Stimulated activated effector memory CD8-positive, alpha-beta T cell treated with anti-CD3 and anti-CD28 coated beads, Interleukin-12 subunit alpha, Interleukin-12 subunit beta, amount 100 ng/mL, for 72 hours (primary cell): ENCODE data around the gene THSD4.

Source experiments
- ATAC-seq: fragments of 150-1000 bp; cut with Tn5 transposase; 2 replicates; pipeline ENCODE4 v1.10.0; 2021
- DNase-seq, 2 donors: peaks; one replicate each; pipeline ENCODE4 v3.0.0; 2021 to 2022; ENCODE audit warnings: low spot score in 2 of 2
- H3K27ac Mint-ChIP-seq: one replicate; pipeline ENCODE4 v1.8.0; 2022; ENCODE audit warnings: mild to moderate bottlenecking, mixed read lengths
- H3K36me3 Mint-ChIP-seq: one replicate; pipeline ENCODE4 v1.8.0; 2022; ENCODE audit warnings: mild to moderate bottlenecking, mixed read lengths
- H3K4me1 Mint-ChIP-seq: one replicate; pipeline ENCODE4 v1.8.0; 2022; ENCODE audit warnings: mixed read lengths
- H3K4me3 Mint-ChIP-seq: one replicate; pipeline ENCODE4 v1.8.0; 2022; ENCODE audit warnings: mild to moderate bottlenecking, mixed read lengths
- H3K9me3 Mint-ChIP-seq: one replicate; pipeline ENCODE4 v1.8.0; 2022; ENCODE audit warnings: mixed read lengths

THSD4 gene

DNA sequence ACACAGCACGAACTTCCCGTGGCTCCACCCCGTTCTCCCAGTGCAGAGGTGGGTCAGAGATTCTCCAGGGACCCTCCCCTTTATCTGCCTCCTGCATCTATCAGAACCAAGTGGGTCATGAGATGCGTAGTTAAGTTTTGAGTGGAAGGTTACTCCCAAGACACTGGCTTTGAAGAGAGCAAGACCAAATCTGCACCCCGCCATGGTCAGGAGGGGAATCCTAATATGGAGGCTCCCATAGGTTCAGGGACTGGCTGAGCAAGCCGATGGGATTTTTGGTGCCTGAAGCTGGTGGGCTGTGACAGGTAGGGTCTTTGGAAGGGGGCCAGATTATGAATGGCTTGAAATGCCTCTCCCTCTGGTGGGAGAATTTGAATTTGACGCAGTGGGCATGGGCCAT lies 488.1 kb downstream of the THSD4 start:
- DNase-seq: no peak
- ATAC-seq: no peak
- Mint-ChIP-seq H3K9me3 (peaks cover 9% of the 10 kb centered on the region), H3K4me3 (no peak overlapping the region), H3K4me1 (no peaks in the 10 kb centered on the region), H3K27ac (no peak overlapping the region), H3K36me3 (no peaks in the 10 kb centered on the region)

DNA sequence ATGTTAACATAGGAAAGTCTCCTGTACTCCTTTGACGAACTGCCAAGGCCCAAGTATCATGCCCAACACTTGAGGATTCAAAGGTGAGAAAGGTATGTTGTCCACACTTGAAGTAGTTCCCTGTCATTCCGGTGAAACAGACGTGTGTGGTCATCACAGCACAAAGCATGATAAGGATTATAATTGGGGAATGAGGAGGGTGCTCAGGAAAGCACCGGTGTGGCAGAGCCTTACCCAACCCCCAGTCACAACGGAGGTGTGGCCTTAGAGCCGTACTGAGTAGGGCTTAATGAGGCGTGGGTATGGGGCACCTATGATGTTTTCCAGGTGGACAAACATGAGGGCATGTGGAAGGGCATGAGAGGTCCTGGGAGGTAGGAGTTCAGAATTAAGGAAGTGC lies 492.1 kb downstream of the THSD4 start:
- Mint-ChIP-seq H3K4me3 (no peak overlapping the region), H3K36me3 (no peaks in the 10 kb centered on the region), H3K9me3 (peaks cover 9% of the 10 kb centered on the region), H3K27ac (no peak overlapping the region), H3K4me1 (no peaks in the 10 kb centered on the region)
- no peak for DNase-seq
- ATAC-seq: no peak

DNA sequence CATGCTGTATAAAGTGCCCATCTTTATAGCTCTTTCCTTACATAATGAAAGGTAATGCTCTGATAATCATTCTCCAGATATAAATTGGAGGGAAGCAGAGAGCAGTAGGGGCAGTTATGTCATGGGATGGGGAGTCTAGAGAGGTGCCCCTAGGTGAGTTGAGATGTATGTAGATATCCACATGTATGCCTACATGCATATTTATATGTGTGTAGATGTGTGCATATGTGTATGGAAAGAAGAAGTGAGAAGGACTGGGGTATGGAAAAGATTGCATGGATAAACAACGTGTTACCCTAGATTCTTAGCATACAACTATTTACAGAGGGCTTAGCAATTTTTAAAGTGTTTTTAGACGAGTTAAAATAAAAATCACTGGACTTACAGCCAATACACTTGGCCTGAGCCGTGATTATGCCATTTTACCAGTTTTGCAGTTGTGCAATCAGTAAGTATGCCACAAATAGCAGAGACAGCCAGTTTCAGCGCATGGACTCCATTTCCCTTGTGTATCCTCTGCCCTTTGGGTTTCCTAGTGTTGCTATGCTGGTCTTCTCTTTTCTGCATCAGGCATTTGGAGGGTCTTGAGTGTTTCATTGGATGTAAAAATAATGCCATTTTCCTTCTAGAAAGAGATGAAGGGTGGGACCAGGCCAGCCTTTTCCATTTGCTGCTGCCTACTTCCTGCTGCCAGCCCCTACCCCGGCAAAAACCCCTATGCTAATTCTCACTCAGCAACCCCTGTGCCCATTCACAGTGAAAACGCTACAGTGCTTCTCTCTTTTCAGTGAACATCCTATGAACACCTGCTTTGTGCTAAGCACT lies 495.7 kb downstream of the THSD4 start:
- no peaks in the 10 kb centered on the region for H3K9me3 Mint-ChIP-seq
- H3K27ac Mint-ChIP-seq: no peak overlapping the region
- H3K36me3 Mint-ChIP-seq: no peaks in the 10 kb centered on the region
- H3K4me1 Mint-ChIP-seq: no peaks in the 10 kb centered on the region
- no peak overlapping the region for H3K4me3 Mint-ChIP-seq
- ATAC-seq: no peak
- DNase-seq: no peak

DNA sequence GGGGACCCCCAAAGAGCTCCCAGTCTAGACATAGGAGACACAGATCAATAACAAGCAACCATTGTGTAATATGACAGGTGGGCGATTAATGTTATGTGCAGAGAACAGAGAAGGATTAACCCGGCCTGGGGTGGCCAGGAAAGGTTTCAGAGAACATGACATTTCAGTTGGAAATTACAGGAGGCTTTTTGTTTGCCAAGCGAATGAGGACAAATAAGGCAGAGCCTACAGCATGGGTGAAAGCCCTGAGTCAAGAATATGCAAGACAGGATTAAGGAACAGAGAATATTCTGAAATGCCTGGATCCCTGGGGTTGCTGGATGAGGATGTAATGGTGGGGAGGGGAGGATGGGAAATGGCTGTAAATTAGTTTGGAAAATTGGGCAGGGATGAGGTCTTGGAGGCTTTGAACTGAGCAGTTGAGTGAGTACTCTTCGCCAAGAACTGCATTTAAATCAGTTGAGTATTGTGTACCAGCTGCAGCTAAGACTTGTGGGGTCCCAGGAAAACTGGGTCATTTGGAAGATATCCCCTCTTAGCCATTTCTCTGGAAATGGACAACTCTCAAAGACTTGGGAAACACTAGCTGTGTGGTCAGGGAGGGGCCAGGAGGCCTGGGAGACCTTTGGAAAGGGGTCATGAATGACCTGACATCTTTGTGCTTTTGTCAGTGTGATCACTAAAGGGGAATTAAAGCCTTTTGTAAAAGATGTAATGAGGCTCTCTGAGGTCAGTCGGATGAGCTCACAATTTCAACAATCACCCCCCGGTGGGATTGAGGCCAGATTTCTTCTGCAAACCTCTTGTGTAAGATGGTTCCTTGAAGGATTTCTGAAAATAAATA lies 496.5 kb downstream of the THSD4 start:
- ATAC-seq (no peak), DNase-seq (no peak)
- Mint-ChIP-seq H3K4me1 (no peaks in the 10 kb centered on the region), H3K36me3 (no peaks in the 10 kb centered on the region), H3K4me3 (no peak overlapping the region), H3K9me3 (no peaks in the 10 kb centered on the region), H3K27ac (no peak overlapping the region)

DNA sequence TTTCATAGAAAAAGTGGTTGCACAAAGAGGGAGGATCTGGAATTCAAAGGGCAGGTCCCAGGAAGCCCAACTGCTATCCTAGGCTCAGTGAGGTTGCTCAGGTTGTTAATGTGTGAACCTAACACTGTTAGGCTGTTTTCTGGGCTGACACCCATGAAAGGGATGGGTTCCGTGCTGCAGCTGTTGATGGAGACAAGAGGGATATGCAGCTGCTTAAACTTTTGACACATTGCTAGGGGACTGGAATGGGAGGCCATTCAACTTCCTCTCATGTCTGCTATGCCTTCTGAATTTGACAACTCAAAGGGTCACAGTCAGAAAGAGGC lies 497.1 kb downstream of the THSD4 start:
- no peak for ATAC-seq
- Mint-ChIP-seq H3K4me1 (no peaks in the 10 kb centered on the region), H3K9me3 (no peaks in the 10 kb centered on the region), H3K36me3 (no peaks in the 10 kb centered on the region), H3K4me3 (no peak overlapping the region), H3K27ac (no peak overlapping the region)
- DNase-seq: no peak

DNA sequence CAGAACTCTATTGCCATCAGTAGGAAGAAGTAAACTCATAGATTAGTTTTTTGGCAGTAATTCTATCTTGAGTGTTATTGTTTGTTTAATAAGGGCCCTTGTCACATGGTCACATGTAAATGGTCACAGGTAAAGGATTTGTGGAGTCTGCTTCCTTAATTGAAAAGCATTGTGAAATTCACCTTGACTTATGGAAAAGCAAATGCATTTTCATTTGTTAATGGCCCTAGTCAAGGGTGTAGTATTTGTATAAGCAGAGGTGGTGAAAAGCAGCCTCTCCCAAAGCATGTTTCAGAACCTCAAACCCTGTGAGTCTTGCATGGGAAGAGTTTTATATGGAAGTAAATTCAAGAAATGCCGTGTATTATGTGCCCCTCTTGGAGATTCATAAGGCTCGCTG lies 497.6 kb downstream of the THSD4 start:
- no peak overlapping the region for H3K27ac Mint-ChIP-seq
- H3K4me3 Mint-ChIP-seq: no peak overlapping the region
- no peaks in the 10 kb centered on the region for H3K9me3 Mint-ChIP-seq
- no peaks in the 10 kb centered on the region for H3K4me1 Mint-ChIP-seq
- no peak for ATAC-seq
- no peak for DNase-seq
- H3K36me3 Mint-ChIP-seq: no peaks in the 10 kb centered on the region

DNA sequence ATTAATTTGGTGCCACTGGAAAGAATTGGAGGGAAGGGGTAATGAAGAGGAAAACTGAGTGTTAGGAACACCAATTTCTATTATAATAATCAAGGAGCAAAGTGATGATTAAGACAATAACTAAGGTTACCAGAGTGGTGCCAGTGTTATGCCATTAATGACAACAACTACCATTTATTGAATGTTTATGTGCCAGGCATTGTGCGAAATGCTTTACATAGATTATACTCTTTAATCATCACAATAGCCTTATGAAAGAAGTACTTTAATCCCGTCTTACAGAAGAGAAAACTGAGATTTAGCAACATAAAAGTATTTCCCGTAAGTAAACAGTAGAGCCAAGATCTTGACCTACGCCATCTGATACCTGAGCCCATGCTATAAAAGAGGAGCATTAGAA lies 507.8 kb downstream of the THSD4 start:
- H3K36me3 Mint-ChIP-seq: no peaks in the 10 kb centered on the region
- no peak overlapping the region for H3K4me3 Mint-ChIP-seq
- no peak overlapping the region for H3K27ac Mint-ChIP-seq
- no peaks in the 10 kb centered on the region for H3K4me1 Mint-ChIP-seq
- DNase-seq (no peak), ATAC-seq (no peak)
- H3K9me3 Mint-ChIP-seq: no peaks in the 10 kb centered on the region

DNA sequence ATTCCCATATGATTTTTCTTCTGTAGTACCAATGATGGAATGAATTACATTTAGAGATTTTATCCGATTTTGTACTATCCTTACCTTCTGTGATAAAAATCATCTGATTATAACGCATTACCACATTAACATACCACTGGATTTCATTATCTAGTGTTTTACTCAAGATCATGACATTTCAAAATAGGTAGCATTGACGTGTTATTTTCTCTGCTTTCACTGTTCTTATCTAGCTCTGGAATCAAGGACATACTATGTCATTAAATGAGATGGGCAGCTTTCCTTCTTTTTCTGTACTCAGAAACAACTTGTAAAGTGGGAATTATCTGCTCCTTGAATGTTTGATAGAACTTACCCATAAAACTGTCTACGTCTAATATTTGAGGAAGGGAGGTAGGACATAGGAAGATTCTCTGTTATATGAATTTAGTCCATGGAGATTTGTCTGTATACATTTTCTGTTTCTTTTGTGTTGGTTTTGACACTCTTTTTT lies 511.4 kb downstream of the THSD4 start:
- no peak for DNase-seq
- no peaks in the 10 kb centered on the region for H3K4me1 Mint-ChIP-seq
- H3K9me3 Mint-ChIP-seq: no peaks in the 10 kb centered on the region
- no peak overlapping the region for H3K4me3 Mint-ChIP-seq
- H3K36me3 Mint-ChIP-seq: no peaks in the 10 kb centered on the region
- ATAC-seq: no peak
- H3K27ac Mint-ChIP-seq: no peak overlapping the region

DNA sequence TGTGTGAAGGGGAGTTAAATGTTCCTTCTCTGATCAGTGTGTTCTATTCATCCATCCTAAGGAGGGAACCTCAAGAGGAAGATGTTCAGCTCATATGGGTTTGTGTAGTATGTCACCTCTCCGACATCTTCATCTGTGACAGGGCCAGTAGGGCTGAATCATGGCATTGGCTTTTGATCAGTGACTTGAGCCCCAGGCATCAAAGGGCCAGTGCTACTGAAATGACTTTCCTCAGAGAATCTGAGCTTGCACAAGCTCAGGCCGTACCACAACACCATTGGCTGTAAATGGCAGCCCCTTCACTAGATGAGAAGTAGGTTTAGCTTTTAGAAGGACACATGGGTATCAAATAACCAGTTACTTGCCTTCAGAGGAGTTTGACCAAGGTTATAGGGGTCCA lies 511.9 kb downstream of the THSD4 start:
- H3K4me1 Mint-ChIP-seq: no peaks in the 10 kb centered on the region
- no peaks in the 10 kb centered on the region for H3K36me3 Mint-ChIP-seq
- no peak overlapping the region for H3K4me3 Mint-ChIP-seq
- H3K9me3 Mint-ChIP-seq: no peaks in the 10 kb centered on the region
- H3K27ac Mint-ChIP-seq: no peak overlapping the region
- DNase-seq (no peak), ATAC-seq (no peak)

DNA sequence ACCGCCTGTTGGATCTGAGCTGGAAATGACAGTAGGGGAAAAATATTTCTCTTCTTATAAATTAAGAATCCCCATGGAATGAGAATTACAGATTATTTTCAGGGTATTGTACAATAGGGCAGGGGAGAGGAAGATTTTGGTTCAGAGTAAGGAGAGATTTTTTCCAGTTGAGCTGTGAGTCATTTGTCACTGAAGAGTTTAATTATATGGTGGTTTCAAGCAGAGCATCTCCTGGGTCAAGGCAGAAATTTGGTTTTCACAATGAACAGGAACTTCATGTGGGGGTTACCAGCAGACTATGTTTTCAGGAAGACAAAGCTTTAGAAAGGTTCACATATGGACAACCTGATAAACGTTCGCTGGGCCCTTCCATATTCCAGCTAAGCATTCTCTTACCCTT lies 512.3 kb downstream of the THSD4 start:
- no peak overlapping the region for H3K4me3 Mint-ChIP-seq
- H3K4me1 Mint-ChIP-seq: no peaks in the 10 kb centered on the region
- H3K27ac Mint-ChIP-seq: no peak overlapping the region
- DNase-seq: no peak
- no peaks in the 10 kb centered on the region for H3K9me3 Mint-ChIP-seq
- no peaks in the 10 kb centered on the region for H3K36me3 Mint-ChIP-seq
- no peak for ATAC-seq

DNA sequence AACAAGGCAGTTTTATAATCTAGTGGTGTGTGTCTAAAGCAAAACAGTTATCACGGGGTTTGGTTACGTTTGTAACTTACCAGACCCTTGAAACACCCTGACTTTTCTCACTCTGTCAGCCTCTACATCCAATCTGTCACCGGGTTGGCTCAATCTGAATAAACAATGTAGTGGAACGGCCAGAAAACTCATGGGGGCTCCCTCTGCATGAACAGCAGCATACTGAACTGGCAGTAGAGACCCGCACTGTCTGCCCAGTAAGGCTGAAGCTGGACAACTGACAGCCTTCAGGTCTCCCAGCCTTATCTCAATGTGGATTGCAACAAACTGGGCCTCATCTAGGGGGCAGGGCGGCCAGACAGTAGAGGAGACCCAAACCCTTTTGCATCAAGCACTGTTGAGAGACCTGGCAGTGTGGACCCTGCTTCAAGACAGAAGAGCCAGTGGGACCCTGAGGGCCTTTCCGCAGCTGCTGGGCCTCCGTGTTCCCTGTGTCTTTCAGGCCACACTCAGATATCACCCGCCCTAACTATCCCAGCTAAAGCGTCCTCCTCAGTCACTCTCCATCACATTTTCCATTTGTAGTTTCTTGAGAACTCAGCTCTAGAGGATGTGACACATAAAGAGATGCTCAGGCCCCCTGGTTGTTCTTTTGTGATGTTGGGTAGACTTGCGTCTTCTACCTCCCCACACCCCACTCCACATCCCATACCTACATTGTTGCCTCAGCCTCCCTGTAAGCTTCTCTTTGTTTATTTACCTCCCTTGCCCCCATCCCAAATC lies 513.9 kb downstream of the THSD4 start:
- no peak overlapping the region for H3K27ac Mint-ChIP-seq
- no peaks in the 10 kb centered on the region for H3K9me3 Mint-ChIP-seq
- no peaks in the 10 kb centered on the region for H3K4me1 Mint-ChIP-seq
- H3K36me3 Mint-ChIP-seq: no peaks in the 10 kb centered on the region
- ATAC-seq (no peak), DNase-seq (no peak)
- no peak overlapping the region for H3K4me3 Mint-ChIP-seq

DNA sequence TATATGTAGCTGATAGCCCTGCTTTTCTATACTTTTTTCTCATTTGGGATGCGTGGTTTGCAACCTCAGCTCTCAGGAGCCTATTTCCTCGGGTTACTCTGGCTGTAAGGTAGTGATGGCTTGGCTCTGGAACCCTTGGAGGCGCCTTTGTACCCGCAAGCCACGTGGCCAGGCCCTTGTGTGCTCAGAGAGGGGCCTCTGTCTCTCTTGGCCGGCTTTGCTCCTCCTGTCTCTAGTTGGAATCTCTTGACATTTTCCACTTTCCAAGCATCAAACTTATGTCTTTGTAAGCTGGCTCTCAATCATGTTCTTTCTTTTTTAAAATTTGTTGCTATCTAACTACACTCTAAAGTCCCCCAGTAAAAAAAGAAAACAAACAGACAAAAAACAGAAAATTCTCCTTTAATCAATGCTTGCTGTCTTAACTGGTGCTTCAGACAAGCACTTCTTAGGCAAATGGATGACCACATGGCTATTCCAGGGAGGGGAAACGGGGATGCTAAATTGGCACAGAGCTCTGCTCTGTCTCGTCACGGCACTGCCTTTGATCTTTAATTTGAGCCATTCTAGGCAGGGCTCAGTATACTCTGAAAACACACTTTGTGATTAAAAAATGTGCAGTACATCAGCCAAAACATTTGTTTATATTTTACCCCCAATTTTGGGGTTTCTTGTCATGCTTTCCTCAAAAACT lies 514.7 kb downstream of the THSD4 start:
- Mint-ChIP-seq H3K9me3 (no peaks in the 10 kb centered on the region), H3K4me3 (no peak overlapping the region), H3K27ac (no peak overlapping the region), H3K36me3 (no peaks in the 10 kb centered on the region), H3K4me1 (no peaks in the 10 kb centered on the region)
- ATAC-seq (no peak), DNase-seq (no peak)

DNA sequence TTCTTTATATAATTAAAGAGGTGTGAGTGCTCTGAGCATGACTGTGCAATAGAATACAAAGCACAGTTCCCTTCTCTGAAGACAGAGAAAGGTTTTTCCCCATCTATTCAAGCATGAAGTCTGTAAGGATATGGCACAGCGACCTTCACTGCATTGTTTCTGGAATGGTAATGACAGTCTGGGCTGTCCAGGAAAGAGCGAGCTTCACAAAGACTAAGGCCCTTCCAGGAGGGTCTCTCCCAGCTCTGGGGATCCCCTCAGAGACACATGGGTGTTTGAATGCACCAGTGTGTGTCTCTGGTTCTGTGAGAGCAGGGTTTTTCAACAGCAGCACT lies 515.2 kb downstream of the THSD4 start:
- ATAC-seq (no peak), DNase-seq (no peak)
- Mint-ChIP-seq H3K36me3 (no peaks in the 10 kb centered on the region), H3K4me3 (no peak overlapping the region), H3K4me1 (no peaks in the 10 kb centered on the region), H3K27ac (no peak overlapping the region), H3K9me3 (no peaks in the 10 kb centered on the region)

DNA sequence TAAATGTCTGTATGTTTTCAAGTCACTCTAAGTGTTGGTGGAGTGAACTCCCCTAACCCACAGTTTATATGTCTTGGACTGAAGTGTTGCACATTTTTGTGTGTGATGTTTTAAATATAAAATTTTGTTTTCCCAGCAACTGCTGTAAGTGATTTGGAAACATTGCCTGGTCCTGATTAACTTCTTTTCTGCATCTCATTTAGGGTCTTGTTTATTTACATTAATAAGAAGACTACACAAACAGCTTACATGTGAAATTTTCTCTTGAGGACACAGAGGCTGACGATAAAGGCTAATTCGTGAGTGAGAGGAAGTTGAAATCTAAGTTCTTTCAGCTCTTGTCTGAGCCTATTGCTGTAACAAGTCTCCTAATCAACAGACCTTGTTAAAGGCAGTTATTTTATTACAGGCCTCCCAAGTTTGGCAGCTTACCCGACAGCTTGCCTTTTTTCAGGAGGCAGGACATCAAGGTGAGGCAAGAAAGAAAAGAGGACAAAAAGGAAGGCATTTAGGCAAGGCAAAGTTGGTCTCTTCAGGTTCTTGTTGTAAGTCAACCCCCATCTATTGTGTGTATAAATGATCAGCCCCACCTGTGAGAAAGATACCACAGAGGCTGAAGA lies 517.4 kb downstream of the THSD4 start:
- DNase-seq (no peak), ATAC-seq (no peak)
- Mint-ChIP-seq H3K4me1 (no peaks in the 10 kb centered on the region), H3K4me3 (no peak overlapping the region), H3K27ac (no peak overlapping the region), H3K36me3 (no peaks in the 10 kb centered on the region), H3K9me3 (no peaks in the 10 kb centered on the region)
